CD4-positive, alpha-beta T cell treated with Interleukin-12 subunit alpha and Interleukin-12 subunit beta, for 1 hour (primary cell): Measurements from ENCODE around the gene SRGAP3.

ENCODE experiments used
- DNase-seq: peaks from one replicate; pipeline ENCODE4 v3.0.0-alpha.2; 2020

SRGAP3 gene

GRCh38 chr3:9007213-9007612 lies 242.2 kb downstream of the SRGAP3 start:
- DNase-seq, result no peak

- no peak for DNase-seq
These were observed 249.4 kb downstream of the SRGAP3 start for GRCh38 chr3:9000041-9000440.

- no peak for DNase-seq
These were observed 252.3 kb downstream of the SRGAP3 start for GRCh38 chr3:8997151-8997550.

GRCh38 chr3:8996681-8997121 lies 252.7 kb downstream of the SRGAP3 start:
- DNase-seq, result no peak

- DNase-seq, result no peak
These were observed 253.2 kb downstream of the SRGAP3 start for GRCh38 chr3:8996216-8996615.

- no peak for DNase-seq
These were observed 255.2 kb downstream of the SRGAP3 start for GRCh38 chr3:8994226-8994625.

- no peak for DNase-seq
These were observed 256.1 kb downstream of the SRGAP3 start for GRCh38 chr3:8993331-8993730.

GRCh38 chr3:8992854-8993253 lies 256.6 kb downstream of the SRGAP3 start:
- no peak for DNase-seq

GRCh38 chr3:8992199-8992598 lies 257.2 kb downstream of the SRGAP3 start:
- DNase-seq, result no peak

GRCh38 chr3:8990266-8991215 lies 258.9 kb downstream of the SRGAP3 start:
- DNase-seq, result no peak

- no peak for DNase-seq
These were observed 260.5 kb downstream of the SRGAP3 start for GRCh38 chr3:8988791-8989558.

GRCh38 chr3:8988384-8988655 lies 261.1 kb downstream of the SRGAP3 start:
- DNase-seq, result no peak

- peak; percentile 57 for DNase-seq
These were observed 261.6 kb downstream of the SRGAP3 start for GRCh38 chr3:8987645-8988383.

- DNase-seq, result no peak
These were observed 262.2 kb downstream of the SRGAP3 start for GRCh38 chr3:8987226-8987625.

- DNase-seq, result no peak
These were observed 262.7 kb downstream of the SRGAP3 start for GRCh38 chr3:8986741-8987140.

- DNase-seq, result no peak
These were observed 263.6 kb downstream of the SRGAP3 start for GRCh38 chr3:8985876-8986275.

- DNase-seq, result no peak
These were observed 264.0 kb downstream of the SRGAP3 start for GRCh38 chr3:8985411-8985831.

GRCh38 chr3:8984526-8984925 lies 264.9 kb downstream of the SRGAP3 start:
- no peak for DNase-seq

GRCh38 chr3:8984081-8984480 lies 265.4 kb downstream of the SRGAP3 start:
- no peak for DNase-seq

GRCh38 chr3:8983591-8983990 lies 265.9 kb downstream of the SRGAP3 start:
- DNase-seq, result no peak

- DNase-seq, result no peak
These were observed 266.4 kb downstream of the SRGAP3 start for GRCh38 chr3:8983026-8983425.

- no peak for DNase-seq
These were observed 266.9 kb downstream of the SRGAP3 start for GRCh38 chr3:8982509-8982908.

GRCh38 chr3:8981700-8982099 lies 267.7 kb downstream of the SRGAP3 start:
- no peak for DNase-seq
